ENCODE results near the gene SHISA7.

SHISA7 gene

DNA sequence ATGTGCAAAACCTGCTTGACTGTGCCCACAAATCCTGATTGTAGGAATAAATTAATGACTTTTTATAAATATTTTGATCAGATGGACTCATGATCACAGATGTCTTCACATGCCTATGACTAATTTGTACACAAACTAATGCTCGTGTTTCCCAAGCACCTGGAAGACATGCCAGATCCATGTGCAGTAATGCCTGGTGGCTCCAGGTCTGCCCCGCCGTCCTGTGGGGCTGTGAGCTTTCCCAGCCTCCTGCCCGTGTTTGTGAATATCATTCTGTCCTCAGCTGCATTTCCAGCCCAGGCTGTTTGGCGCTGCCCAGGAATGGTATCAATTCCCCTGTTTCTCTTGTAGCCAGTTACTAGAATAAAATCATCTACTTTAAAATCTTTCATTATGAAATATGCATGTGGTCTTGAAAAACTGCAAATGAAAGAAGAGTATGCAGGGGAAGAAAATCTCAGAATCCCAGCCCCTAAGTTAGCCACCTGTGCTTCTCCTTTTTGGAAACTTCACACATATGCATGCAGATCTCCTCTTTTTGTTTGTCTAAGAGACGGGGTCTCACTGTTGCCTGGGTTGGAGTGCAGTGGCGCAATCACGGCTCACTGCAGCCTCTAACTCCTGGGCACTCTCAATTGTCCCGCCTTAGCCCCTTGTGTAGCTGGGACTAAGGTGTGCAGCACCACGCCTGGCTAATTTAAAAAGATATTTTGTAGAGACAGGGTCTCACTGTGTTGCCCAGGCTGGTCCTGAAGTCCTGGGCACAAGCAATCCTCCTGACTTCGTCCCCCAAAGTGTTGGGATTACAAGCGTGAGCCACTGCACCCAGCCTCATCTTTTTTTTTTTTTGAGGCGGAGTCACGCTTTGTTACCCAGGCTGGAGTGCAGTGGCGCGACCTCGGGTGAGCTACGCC is 51.1 kb downstream of the SHISA7 start:
- no peak for DNase-seq (ENCODE audit: low read depth in 2 of 2)
- TF ChIP-seq, protein P1, sequence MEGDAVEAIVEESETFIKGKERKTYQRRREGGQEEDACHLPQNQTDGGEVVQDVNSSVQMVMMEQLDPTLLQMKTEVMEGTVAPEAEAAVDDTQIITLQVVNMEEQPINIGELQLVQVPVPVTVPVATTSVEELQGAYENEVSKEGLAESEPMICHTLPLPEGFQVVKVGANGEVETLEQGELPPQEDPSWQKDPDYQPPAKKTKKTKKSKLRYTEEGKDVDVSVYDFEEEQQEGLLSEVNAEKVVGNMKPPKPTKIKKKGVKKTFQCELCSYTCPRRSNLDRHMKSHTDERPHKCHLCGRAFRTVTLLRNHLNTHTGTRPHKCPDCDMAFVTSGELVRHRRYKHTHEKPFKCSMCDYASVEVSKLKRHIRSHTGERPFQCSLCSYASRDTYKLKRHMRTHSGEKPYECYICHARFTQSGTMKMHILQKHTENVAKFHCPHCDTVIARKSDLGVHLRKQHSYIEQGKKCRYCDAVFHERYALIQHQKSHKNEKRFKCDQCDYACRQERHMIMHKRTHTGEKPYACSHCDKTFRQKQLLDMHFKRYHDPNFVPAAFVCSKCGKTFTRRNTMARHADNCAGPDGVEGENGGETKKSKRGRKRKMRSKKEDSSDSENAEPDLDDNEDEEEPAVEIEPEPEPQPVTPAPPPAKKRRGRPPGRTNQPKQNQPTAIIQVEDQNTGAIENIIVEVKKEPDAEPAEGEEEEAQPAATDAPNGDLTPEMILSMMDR (IDR thresholded peaks at IDR 0.05; ENCODE audit: low read depth, low read length), result no peak
- no peak overlapping the region for H3K4me3 ChIP-seq (replicated peaks in 1 of 2; ENCODE audit: low read depth in 2 of 2, low read length in 2 of 2)

DNA sequence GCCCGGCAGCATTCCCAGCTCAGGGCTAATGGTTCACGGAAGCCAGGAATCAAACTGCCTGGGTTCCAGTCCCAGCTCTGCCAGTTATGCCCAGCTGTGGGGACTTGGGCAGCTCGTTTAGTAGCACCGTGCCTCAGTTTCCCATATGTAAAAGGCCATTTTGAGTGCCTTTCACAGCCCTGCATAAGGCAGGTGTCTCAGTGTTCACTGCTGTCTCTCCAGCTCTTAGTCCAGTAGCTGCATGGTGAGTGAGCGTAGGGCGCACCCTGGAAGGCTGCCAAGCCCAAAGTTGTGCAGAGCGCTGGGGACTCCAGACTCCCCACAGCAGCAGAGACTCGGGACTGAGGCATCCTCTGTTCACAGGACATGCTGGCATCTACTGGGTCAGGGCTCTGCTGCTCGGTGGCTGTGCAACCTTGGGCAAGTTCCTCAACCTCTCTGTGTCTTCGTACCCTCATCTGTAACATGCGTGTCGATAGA is 51.9 kb downstream of the SHISA7 start:
- H3K4me3 ChIP-seq (replicated peaks in 1 of 2; ENCODE audit: low read depth in 2 of 2, low read length in 2 of 2), result no peak overlapping the region
- DNase-seq (ENCODE audit: low read depth in 2 of 2), result no peak
- TF ChIP-seq, protein P1 (IDR thresholded peaks at IDR 0.05; ENCODE audit: low read depth, low read length), result no peak

DNA sequence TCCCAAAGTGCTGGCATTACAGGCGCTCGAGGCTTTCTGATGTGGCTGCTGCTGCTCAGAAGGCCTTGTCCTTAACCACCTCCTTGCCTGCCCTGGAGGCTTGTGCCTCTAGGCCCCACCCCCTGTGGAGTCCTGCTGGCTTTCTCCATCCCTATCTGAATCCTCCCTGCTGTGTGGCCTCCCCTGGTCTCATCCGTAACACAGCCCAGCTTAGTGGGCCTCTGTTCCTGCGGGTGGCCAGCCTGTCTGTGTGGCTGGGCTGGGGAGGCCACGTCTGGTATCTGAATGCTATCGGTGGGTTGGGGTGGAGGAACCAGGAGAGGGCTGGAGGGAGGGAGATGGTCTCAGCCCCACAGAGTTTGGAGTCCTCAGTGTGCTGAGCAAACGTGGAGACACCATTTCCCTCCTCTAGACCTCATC is 52.6 kb downstream of the SHISA7 start:
- no peak for DNase-seq (ENCODE audit: low read depth in 2 of 2)
- H3K4me3 ChIP-seq (replicated peaks in 1 of 2; ENCODE audit: low read depth in 2 of 2, low read length in 2 of 2), result no peak overlapping the region
- TF ChIP-seq, protein P1 (IDR thresholded peaks at IDR 0.05; ENCODE audit: low read depth, low read length), result no peak

DNA sequence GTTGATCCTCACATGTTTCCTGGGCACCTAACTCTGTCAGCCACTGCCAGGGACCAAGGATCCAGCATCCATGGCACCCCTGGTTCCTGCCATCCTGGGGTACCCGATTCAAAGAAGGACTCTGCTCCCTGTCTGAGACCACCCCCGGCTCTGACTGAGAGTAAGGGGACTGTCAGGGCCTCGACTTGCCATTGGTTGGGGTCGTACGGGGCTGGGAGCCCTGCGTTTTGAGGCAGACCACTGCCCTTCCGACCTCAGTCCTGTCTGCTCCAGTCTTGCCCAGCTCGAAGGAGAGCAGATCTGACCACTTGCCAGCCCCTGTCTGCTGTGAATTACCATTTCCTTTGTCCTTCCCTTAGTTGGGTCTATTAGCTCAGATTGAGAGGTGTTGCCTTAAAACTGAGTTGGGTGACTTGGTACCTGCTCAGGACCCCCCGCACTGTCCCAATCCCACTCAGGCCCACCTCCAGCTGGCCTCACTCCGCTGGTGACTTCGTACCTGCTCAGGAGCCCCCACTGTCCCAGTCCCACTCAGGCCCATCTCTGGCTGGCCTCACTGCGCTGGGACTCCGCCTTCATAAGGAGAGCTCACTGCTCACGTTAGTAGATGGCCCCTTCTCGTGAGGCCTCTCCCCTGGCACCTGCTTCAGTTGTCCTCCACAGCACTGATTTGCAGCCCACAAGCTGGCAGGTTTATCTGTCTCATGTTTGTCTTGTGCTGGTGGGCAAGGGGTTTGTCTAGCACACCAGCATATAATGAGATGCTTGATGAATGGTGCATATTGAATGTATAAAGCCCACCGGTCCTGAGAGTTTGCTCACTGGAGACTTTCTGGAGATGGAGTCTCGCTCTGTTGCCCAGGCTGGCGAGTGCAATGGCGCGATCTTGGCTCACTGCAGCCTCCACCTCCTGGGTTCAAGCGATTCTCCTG is 53.4 kb downstream of the SHISA7 start:
- no peak for DNase-seq (ENCODE audit: low read depth in 2 of 2)
- H3K4me3 ChIP-seq (replicated peaks in 1 of 2; ENCODE audit: low read depth in 2 of 2, low read length in 2 of 2), result no peak overlapping the region
- TF ChIP-seq, protein P1 (IDR thresholded peaks at IDR 0.05; ENCODE audit: low read depth, low read length), result no peak

DNA sequence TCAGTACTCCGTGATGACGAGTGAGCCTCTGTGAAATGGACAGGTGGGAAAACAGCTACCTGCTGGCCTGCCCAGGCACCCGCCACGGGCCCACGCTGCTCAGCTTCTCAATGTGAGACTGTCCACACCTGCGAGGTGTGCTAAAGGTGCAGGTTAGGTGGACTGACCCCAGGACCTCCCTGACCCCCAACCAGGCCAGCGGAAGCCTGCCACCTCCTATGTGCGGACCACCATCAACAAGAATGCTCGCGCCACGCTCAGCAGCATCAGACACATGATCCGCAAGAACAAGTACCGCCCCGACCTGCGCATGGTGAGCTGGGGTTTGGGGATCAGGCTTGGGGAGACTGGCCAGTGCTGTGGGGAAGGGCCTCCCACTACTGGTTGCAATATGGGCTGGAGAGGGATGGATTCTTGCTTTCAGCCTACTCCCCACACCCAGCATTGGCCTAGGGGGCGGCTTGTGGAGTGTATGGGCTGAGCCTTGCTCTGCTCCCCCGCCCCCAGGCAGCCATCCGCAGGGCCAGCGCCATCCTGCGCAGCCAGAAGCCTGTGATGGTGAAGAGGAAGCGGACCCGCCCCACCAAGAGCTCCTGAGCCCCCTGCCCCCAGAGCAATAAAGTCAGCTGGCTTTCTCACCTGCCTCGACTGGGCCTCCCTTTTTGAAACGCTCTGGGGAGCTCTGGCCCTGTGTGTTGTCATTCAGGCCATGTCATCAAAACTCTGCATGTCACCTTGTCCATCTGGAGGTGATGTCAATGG is 55.2 kb downstream of the SHISA7 start:
- peak overlapping the region; percentile 95 to 97 for H3K4me3 ChIP-seq (replicated peaks in 1 of 2; ENCODE audit: low read depth in 2 of 2, low read length in 2 of 2)
- no peak for DNase-seq (ENCODE audit: low read depth in 2 of 2)
- TF ChIP-seq, protein P1 (IDR thresholded peaks at IDR 0.05; ENCODE audit: low read depth, low read length), result no peak

DNA sequence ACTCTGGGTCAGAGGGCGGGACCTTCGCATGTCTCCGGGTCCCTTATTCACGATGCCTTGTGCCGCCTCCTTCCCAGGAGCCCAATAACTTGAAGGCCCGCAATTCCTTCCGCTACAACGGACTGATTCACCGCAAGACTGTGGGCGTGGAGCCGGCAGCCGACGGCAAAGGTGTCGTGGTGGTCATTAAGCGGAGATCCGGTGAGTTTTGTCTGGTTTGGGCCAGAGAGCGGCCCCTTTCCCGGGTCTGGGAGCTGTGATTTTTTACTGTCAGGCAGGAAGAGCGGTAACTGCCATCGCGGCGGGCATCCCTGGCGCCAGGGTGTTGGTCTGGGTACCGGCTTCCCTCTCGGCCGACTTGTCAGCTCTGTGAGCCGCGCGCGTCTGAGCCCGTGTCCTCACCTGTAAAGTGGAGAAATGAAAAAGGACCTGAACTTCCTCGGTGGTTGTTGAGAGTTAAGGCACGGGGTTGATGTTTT is 56.6 kb downstream of the SHISA7 start:
- TF ChIP-seq, protein P1 (IDR thresholded peaks at IDR 0.05; ENCODE audit: low read depth, low read length), result no peak
- no peak for DNase-seq (ENCODE audit: low read depth in 2 of 2)
- peak overlapping the region; percentile 95 to 97 for H3K4me3 ChIP-seq (replicated peaks in 1 of 2; ENCODE audit: low read depth in 2 of 2, low read length in 2 of 2)

Measured in cardiac fibroblast (primary cell).